Suprapubic skin (tissue), 3 donors: ENCODE data around the gene KISS1.

Source experiments
- POLR2A ChIP-seq, 2 donors: fragments of 450-650 bp; IDR thresholded peaks; one replicate each; pipeline ENCODE4 v1.6.1; 2017; ENCODE audit warnings: antibody characterized with exemption in 2 of 2, mild to moderate bottlenecking in 2 of 2, moderate library complexity in 2 of 2
- TF ChIP-seq, protein P1 (sequence below), 2 donors: fragments of 200-600 bp in 1 of 2; fragments of 450-650 bp in 1 of 2; sonication (generic) in 1 of 2; IDR thresholded peaks; one replicate each; pipeline ENCODE4 v1.5.1; 2016 to 2019; ENCODE audit warnings: antibody characterized with exemption in 2 of 2, mild to moderate bottlenecking in 1 of 2, moderate library complexity in 1 of 2

DNA sequence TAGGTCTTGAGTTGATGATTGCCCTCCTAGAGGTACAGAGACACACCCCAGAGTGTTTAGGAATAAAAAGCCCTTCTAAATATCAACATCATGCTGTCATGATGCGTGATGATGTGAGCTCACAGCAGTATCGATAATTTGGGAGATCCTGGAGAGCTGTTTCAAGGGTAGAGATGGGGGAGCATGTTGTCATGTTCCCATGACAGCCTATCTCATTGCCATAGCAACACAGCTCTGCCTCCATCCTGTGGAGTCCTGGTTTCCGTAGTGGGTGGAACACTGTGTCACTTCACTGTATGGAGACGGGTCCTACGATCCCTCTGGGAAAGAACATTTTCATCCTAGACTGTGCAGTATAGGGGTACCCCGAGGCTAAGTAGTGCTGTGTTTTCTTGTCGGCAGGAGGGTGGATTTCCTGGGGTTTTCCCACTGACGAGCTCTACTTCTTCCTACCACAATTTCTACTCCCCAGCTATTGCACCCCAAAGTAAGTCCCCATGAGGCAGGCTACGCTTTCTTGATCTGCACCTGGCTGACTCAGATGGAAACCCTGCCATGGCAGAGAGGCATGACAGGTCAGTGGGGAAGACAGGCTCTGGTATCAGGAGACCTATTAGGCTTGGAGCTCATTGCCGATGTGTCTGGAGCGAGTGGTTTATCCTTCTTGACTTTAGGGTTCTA is 7.2 kb downstream of the KISS1 start:
- TF ChIP-seq, protein P1, sequence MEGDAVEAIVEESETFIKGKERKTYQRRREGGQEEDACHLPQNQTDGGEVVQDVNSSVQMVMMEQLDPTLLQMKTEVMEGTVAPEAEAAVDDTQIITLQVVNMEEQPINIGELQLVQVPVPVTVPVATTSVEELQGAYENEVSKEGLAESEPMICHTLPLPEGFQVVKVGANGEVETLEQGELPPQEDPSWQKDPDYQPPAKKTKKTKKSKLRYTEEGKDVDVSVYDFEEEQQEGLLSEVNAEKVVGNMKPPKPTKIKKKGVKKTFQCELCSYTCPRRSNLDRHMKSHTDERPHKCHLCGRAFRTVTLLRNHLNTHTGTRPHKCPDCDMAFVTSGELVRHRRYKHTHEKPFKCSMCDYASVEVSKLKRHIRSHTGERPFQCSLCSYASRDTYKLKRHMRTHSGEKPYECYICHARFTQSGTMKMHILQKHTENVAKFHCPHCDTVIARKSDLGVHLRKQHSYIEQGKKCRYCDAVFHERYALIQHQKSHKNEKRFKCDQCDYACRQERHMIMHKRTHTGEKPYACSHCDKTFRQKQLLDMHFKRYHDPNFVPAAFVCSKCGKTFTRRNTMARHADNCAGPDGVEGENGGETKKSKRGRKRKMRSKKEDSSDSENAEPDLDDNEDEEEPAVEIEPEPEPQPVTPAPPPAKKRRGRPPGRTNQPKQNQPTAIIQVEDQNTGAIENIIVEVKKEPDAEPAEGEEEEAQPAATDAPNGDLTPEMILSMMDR (IDR thresholded peaks at IDR 0.05), result no peak
- no peak for TF ChIP-seq POLR2A (IDR thresholded peaks at IDR 0.05)
